ENCODE measurements around the gene FAM9B. TPM values are rescaled to one million over a fixed set of nuclear protein-coding genes. Genes with fewer than 3 reads are reported as not detected.

The FAM9B gene
- total and polyA plus RNA-seq, 2 of the 4 experiments (the other 2 are of a cell fraction), result not detected

GRCh38 chrX:9033179-9033578 lies 748 bp downstream of the FAM9B start:
- dilution Hi-C loops (cut with HindIII; ENCODE audit: low sequenced_read_pairs, unreplicated experiment), result no loop called here

More at GRCh38 chrX:9033179-9033578, 748 bp downstream of the FAM9B start:
- no peak overlapping the region for H3K14ac ChIP-seq (replicated peaks; ENCODE audit: low read depth, low read length)
- H2BK15ac ChIP-seq (ENCODE audit: low read depth, low read length), result no peak overlapping the region
- H3K9ac ChIP-seq (ENCODE audit: low read depth, low read length), result no peak overlapping the region
- H3K36me3 ChIP-seq (ENCODE audit: control insufficient read depth, insufficient read depth, low read length), result no peaks in the 10 kb centered on the region
- H3K27ac ChIP-seq (ENCODE audit: insufficient read depth, low read length), result no peak overlapping the region
- H4K91ac ChIP-seq (ENCODE audit: insufficient read depth, low read depth, low read length), result no peak overlapping the region
- H3K79me1 ChIP-seq (ENCODE audit: low read depth in 1 of 2, low read length in 2 of 2), result no peaks in the 10 kb centered on the region
- H3K18ac ChIP-seq (ENCODE audit: low read depth, low read length), result no peak overlapping the region
- no peaks in the 10 kb centered on the region for H3K9me1 ChIP-seq (ENCODE audit: insufficient read depth, low read length)
- H2BK20ac ChIP-seq (ENCODE audit: low read depth, low read length), result no peak overlapping the region
- ChIA-PET POLR2A (ENCODE audit: unreplicated experiment) (no interaction called here), CTCF (no interaction called here)
- H2AK9ac ChIP-seq (replicated peaks; ENCODE audit: low read depth, low read length, poor library complexity), result no peak overlapping the region
- 74% methylated on average over 9 of the region's 17 CpGs; no CpG with 5 or more reads in 1 of the 2 experiments for WGBS, 2 experiments (ENCODE audit: extremely low coverage in 2 of 2, insufficient read length in 1 of 2)
- no peak overlapping the region for H3K23ac ChIP-seq (ENCODE audit: low read depth, low read length)
- DNase-seq (no peak), ATAC-seq (ENCODE audit: low read depth) (no peak)
- BruUV-seq (replicated peaks), result no TSS peak
- H2BK5ac ChIP-seq (ENCODE audit: low read depth, low read length, poor library complexity, severe bottlenecking), result no peak overlapping the region
- no peak for TF ChIP-seq BHLHE40 (IDR thresholded peaks at IDR 0.05; ENCODE audit: low read depth, low read length)
- no peak for TF ChIP-seq CHD1 (IDR thresholded peaks at IDR 0.05; ENCODE audit: low read depth, low read length)
- TF ChIP-seq RFX5 (IDR thresholded peaks at IDR 0.05; ENCODE audit: low read depth, low read length), result no peak
- no peaks in the 10 kb centered on the region for H3K4me1 ChIP-seq (ENCODE audit: control insufficient read depth, insufficient read depth, low read length)
- no peak overlapping the region for H3K4me3 ChIP-seq (ENCODE audit: insufficient read depth, low read depth, low read length)
- no peak overlapping the region for H3K56ac ChIP-seq (ENCODE audit: extremely low read depth, insufficient read depth, low read length)
- no peak overlapping the region for H2AK5ac ChIP-seq (ENCODE audit: low read depth, low read length)
- no peak overlapping the region for H4K8ac ChIP-seq (ENCODE audit: low read depth in 2 of 2, low read length in 2 of 2)
- H3K4me2 ChIP-seq (ENCODE audit: low read depth, low read length), result no peak overlapping the region
- H4K5ac ChIP-seq (ENCODE audit: low read depth, low read length), result no peak overlapping the region
- no peaks in the 10 kb centered on the region for H4K20me1 ChIP-seq (ENCODE audit: insufficient read depth, low read length)
- H2BK120ac ChIP-seq (ENCODE audit: low read depth, low read length), result no peak overlapping the region
- H3K9me3 ChIP-seq (ENCODE audit: control insufficient read depth, insufficient read depth, low read length), result no peaks in the 10 kb centered on the region
- H3K4ac ChIP-seq (ENCODE audit: low read depth, low read length), result no peak overlapping the region
- in situ Hi-C loops (cut with MboI; ENCODE audit: low sequenced_read_pairs) (no loop called here), intact Hi-C loops (cut with micrococcal nuclease) (no loop called here)
- no peak overlapping the region for H2AFZ ChIP-seq (replicated peaks; ENCODE audit: low read length, poor library complexity)
- no peaks in the 10 kb centered on the region for H3K27me3 ChIP-seq (ENCODE audit: control insufficient read depth, insufficient read depth, low read length)
